IMR-90 (cell line): ENCODE results near the gene SLBP. TPM values are rescaled to one million over a fixed set of nuclear protein-coding genes. Genes with fewer than 3 reads are reported as not detected.

Experiments used
- ATAC-seq: fragments of 200-7000 bp; cut with Tn5 transposase; 2 replicates; pipeline ENCODE4 v1.9.1; 2020; ENCODE audit warnings: low read depth, mild to moderate bottlenecking, moderate library complexity
- BruUV-seq: library from RNA; stranded (reverse); fragments of 400-500 nt; replicated peaks from 2 replicates; lab custom pipeline; 2021; lab: Mats Ljungman, UMichigan
- CTCF ChIA-PET: fragments of 300-600 bp; formaldehyde crosslinking; extraction: SDS; loops from one replicate; lab custom pipeline; 2021; ENCODE audit warnings: antibody characterized with exemption; lab: Yijun Ruan, JAX
- POLR2A ChIA-PET: fragments of 300-600 bp; sonication (Branson Sonifier 250); formaldehyde crosslinking; loops from one replicate; lab custom pipeline; 2022; ENCODE audit warnings: antibody characterized with exemption; ENCODE audit not compliant: unreplicated experiment; lab: Charles Lee
- DNase-seq: peaks from one replicate; pipeline ENCODE4 v3.0.0; 2013
- H2AFZ ChIP-seq: replicated peaks from 2 replicates; pipeline ENCODE3; 2013; ENCODE audit warnings: low read length, mild to moderate bottlenecking; ENCODE audit not compliant: poor library complexity
- H2AK5ac ChIP-seq: 2 replicates; pipeline ENCODE4 v1.6.1; 2013; ENCODE audit warnings: low read depth, low read length, inconsistent platforms
- H2AK9ac ChIP-seq: replicated peaks from 2 replicates; pipeline ENCODE3; 2013; ENCODE audit warnings: mild to moderate bottlenecking, low read depth, low read length, moderate library complexity; ENCODE audit not compliant: poor library complexity
- H2BK120ac ChIP-seq: 2 replicates; pipeline ENCODE4 v1.6.1; 2013; ENCODE audit warnings: low read depth, low read length, inconsistent platforms
- H2BK15ac ChIP-seq: 3 replicates; pipeline ENCODE4 v1.6.1; 2013; ENCODE audit warnings: low read depth, low read length, inconsistent platforms
- H2BK20ac ChIP-seq: 2 replicates; pipeline ENCODE4 v1.6.1; 2013; ENCODE audit warnings: low read depth, mild to moderate bottlenecking, inconsistent platforms, low read length, moderate library complexity
- H2BK5ac ChIP-seq: 2 replicates; pipeline ENCODE4 v1.6.1; 2013; ENCODE audit warnings: mild to moderate bottlenecking, low read depth, low read length, inconsistent platforms; ENCODE audit not compliant: poor library complexity, severe bottlenecking
- H3K14ac ChIP-seq: replicated peaks from 2 replicates; pipeline ENCODE4 v1.6.1; 2013; ENCODE audit warnings: low read depth, low read length, inconsistent platforms
- H3K18ac ChIP-seq: 2 replicates; pipeline ENCODE4 v1.6.1; 2013; ENCODE audit warnings: low read depth, low read length, control low read depth
- H3K23ac ChIP-seq: 2 replicates; pipeline ENCODE4 v1.6.1; 2013; ENCODE audit warnings: low read depth, low read length, inconsistent platforms
- H3K27ac ChIP-seq: 2 replicates; pipeline ENCODE4 v1.5.1; 2013; ENCODE audit warnings: mild to moderate bottlenecking, control low read depth, low read length; ENCODE audit not compliant: insufficient read depth
- H3K27me3 ChIP-seq: 2 replicates; pipeline ENCODE4 v1.6.1; 2013; ENCODE audit warnings: low read length; ENCODE audit not compliant: control insufficient read depth, insufficient read depth
- H3K36me3 ChIP-seq: 2 replicates; pipeline ENCODE4 v1.6.1; 2013; ENCODE audit warnings: low read length, mixed read lengths; ENCODE audit not compliant: control insufficient read depth, insufficient read depth
- H3K4ac ChIP-seq: 2 replicates; pipeline ENCODE4 v1.6.1; 2013; ENCODE audit warnings: low read depth, low read length, inconsistent platforms
- H3K4me1 ChIP-seq: 2 replicates; pipeline ENCODE4 v1.6.1; 2013; ENCODE audit warnings: low read length, mixed read lengths; ENCODE audit not compliant: control insufficient read depth, insufficient read depth
- H3K4me2 ChIP-seq: 2 replicates; pipeline ENCODE4 v1.6.1; 2013; ENCODE audit warnings: low read depth, mild to moderate bottlenecking, control low read depth, low read length, moderate library complexity
- H3K4me3 ChIP-seq: 2 replicates; pipeline ENCODE4 v1.5.1; 2013; ENCODE audit warnings: low read depth, mild to moderate bottlenecking, control low read depth, low read length, moderate library complexity; ENCODE audit not compliant: insufficient read depth
- H3K56ac ChIP-seq: 2 replicates; pipeline ENCODE4 v1.6.1; 2013; ENCODE audit warnings: low read length, inconsistent platforms; ENCODE audit not compliant: insufficient read depth; ENCODE audit errors: extremely low read depth
- H3K79me1 ChIP-seq, 2 experiments: 2 replicates each; pipeline ENCODE4 v1.6.1; 2013; ENCODE audit warnings: low read length in 2 of 2, inconsistent platforms in 1 of 2, low read depth in 1 of 2
- H3K9ac ChIP-seq: 2 replicates; pipeline ENCODE4 v1.6.1; 2013; ENCODE audit warnings: low read depth, low read length, control low read depth
- H3K9me1 ChIP-seq: 2 replicates; pipeline ENCODE4 v1.6.1; 2013; ENCODE audit warnings: low read length, inconsistent platforms; ENCODE audit not compliant: insufficient read depth
- H3K9me3 ChIP-seq: 2 replicates; pipeline ENCODE4 v1.6.1; 2013; ENCODE audit warnings: low read length; ENCODE audit not compliant: control insufficient read depth, insufficient read depth
- H4K20me1 ChIP-seq: 2 replicates; pipeline ENCODE4 v1.6.1; 2013; ENCODE audit warnings: low read length, inconsistent platforms; ENCODE audit not compliant: insufficient read depth
- H4K5ac ChIP-seq: 2 replicates; pipeline ENCODE4 v1.6.1; 2013; ENCODE audit warnings: mild to moderate bottlenecking, low read depth, low read length, control low read depth
- H4K8ac ChIP-seq, 2 experiments: 2 replicates each; pipeline ENCODE4 v1.6.1; 2013; ENCODE audit warnings: low read depth in 2 of 2, low read length in 2 of 2, control low read depth in 1 of 2, inconsistent platforms in 1 of 2
- H4K91ac ChIP-seq: 2 replicates; pipeline ENCODE4 v1.6.1; 2013; ENCODE audit warnings: low read depth, low read length, inconsistent platforms; ENCODE audit not compliant: insufficient read depth
- BHLHE40 ChIP-seq: fragments of 150-350 bp; IDR thresholded peaks from 2 replicates; pipeline ENCODE4 v1.6.1; 2016; ENCODE audit warnings: mild to moderate bottlenecking, low read depth, low read length
- CEBPB ChIP-seq: IDR thresholded peaks from 2 replicates; pipeline ENCODE4 v1.6.1; 2012; ENCODE audit warnings: low read depth, low read length, improper control_type of control experiment
- CHD1 ChIP-seq: IDR thresholded peaks from 2 replicates; pipeline ENCODE4 v1.6.1; 2012; ENCODE audit warnings: low read depth, low read length, improper control_type of control experiment
- FOS ChIP-seq: fragments of 150-350 bp; IDR thresholded peaks from 2 replicates; pipeline ENCODE4 v1.6.1; 2016; ENCODE audit warnings: low read depth, low read length
- MAFK ChIP-seq: IDR thresholded peaks from 2 replicates; pipeline ENCODE4 v1.6.1; 2012; ENCODE audit warnings: low read depth, low read length, improper control_type of control experiment
- MXI1 ChIP-seq: IDR thresholded peaks from 2 replicates; pipeline ENCODE4 v1.6.1; 2012; ENCODE audit warnings: low read depth, mild to moderate bottlenecking, low read length, moderate library complexity, borderline replicate concordance
- NFE2L2 ChIP-seq: fragments of 150-350 bp; IDR thresholded peaks from 2 replicates; pipeline ENCODE4 v1.6.1; 2016; ENCODE audit warnings: low read depth, mild to moderate bottlenecking, low read length
- POLR2A ChIP-seq: IDR thresholded peaks from 2 replicates; pipeline ENCODE4 v1.6.1; 2012; ENCODE audit warnings: mild to moderate bottlenecking, low read depth, low read length
- RCOR1 ChIP-seq: IDR thresholded peaks from 2 replicates; pipeline ENCODE4 v1.6.1; 2012; ENCODE audit warnings: mild to moderate bottlenecking, low read length, improper control_type of control experiment; ENCODE audit not compliant: insufficient replicate concordance
- RFX5 ChIP-seq: IDR thresholded peaks from 2 replicates; pipeline ENCODE4 v1.8.0; 2012; ENCODE audit warnings: low read depth, mild to moderate bottlenecking, low read length, moderate library complexity
- SMC3 ChIP-seq: fragments of 150-350 bp; IDR thresholded peaks from 2 replicates; pipeline ENCODE4 v1.6.1; 2016; ENCODE audit warnings: low read depth, mild to moderate bottlenecking, antibody characterized with exemption, low read length, moderate library complexity
- WGBS, 2 experiments: methylation state at CpG; one replicate each; pipeline versions ENCODE4 v1.1.5 to v1.1.7; 2013; ENCODE audit warnings: missing lambda C conversion rate in 2 of 2; ENCODE audit not compliant: insufficient read length in 1 of 2; ENCODE audit errors: extremely low coverage in 2 of 2; 5-methylcytosine and 5-hydroxymethylcytosine counted together
- dilution Hi-C: fragments of 300-500 bp; cut with HindIII; formaldehyde crosslinking; loops from one replicate; pipeline ENCODE4 v1.14.3; 2018; ENCODE audit warnings: low sequenced_read_pairs; ENCODE audit not compliant: unreplicated experiment
- in situ Hi-C: fragments of 300-500 bp; cut with MboI; formaldehyde crosslinking; loops from 3 replicates; pipeline ENCODE4 v1.14.3; 2019; ENCODE audit warnings: low sequenced_read_pairs, inconsistent platforms, mixed read lengths
- intact Hi-C: fragments of 100-400 bp; cut with micrococcal nuclease; formaldehyde crosslinking; loops from 2 replicates; pipeline ENCODE4 v1.10.0; 2022
- polyA plus RNA-seq, 3 experiments: library from polyadenylated mRNA; depleted of rRNA; stranded (reverse); fragments of >200 nt; gene quantifications; 2 replicates each; pipeline ENCODE4 v1.2.3, GENCODE V29; 2012; ENCODE audit warnings: low replicate concordance in 1 of 3
- total RNA-seq: library from RNA; depleted of rRNA; stranded (reverse); fragments of >200 nt; gene quantifications from 2 replicates; pipeline ENCODE4 v1.2.3, GENCODE V29; 2012
- TF ChIP-seq, protein P1 (sequence below): fragments of 150-350 bp; IDR thresholded peaks from 2 replicates; pipeline ENCODE4 v1.6.1; 2016; ENCODE audit warnings: low read depth, mild to moderate bottlenecking, low read length, moderate library complexity, borderline replicate concordance

SLBP gene
- total and polyA plus RNA-seq, 2 of the 4 experiments (the other 2 are of a cell fraction) = 64.9 to 66.1 TPM

DNA sequence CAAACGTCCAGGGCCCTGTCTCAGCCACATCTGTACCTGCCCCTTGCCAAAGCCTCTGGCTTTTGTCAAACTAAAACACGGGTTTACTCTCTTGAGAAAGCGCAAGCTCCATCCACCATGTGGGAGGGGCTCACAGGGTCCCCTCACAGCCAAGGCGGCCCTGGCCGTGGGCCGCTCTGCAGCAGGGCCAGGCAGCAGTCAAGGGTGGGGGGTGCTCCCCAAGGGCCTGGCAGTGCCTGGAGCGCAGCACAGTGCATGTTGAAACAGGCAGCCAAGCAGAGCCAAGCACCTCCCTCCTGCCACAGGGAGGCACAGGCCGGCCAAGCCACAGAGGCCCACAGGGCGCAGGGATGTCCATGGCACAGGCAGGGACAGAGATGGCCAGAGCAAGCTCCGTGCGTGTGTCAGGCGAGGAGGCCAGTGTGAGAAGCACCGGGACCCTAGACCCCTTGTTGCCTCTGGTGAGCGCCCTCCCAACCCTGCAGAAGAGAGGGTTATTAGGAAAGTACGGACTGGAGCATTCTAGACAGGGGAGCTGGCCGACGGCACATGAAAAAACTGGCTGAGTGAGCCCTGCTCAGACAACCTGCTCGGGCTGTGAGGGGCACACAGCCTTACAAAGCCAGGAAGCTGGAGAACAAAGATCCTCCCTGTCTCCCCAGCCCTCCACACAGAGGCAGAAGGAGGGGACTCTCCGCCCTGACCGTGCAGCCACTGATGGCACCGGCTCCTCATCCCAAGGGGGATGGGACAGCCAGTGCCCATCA lies 67.0 kb downstream of the SLBP start:
- peak; percentile 84 for ATAC-seq
- CTCF ChIA-PET = no interaction called here

More for the DNA sequence above, 67.0 kb downstream of the SLBP start:
- 53% methylated on average over 7 of the region's 21 CpGs; no CpG with 5 or more reads in 1 of the 2 experiments for WGBS, 2 experiments
- H3K56ac ChIP-seq = no peak overlapping the region
- in situ Hi-C loops (loop anchor here (25.0 kb wide), 1 partner anchor 483 kb away; the partner anchor contains the start of gene SPON2), intact Hi-C loops (no loop called here), dilution Hi-C loops (no loop called here)
- no peak overlapping the region for H3K23ac ChIP-seq
- H3K4me1 ChIP-seq = no peaks in the 10 kb centered on the region
- H3K9me3 ChIP-seq = no peaks in the 10 kb centered on the region
- H3K79me1 ChIP-seq = no peaks in the 10 kb centered on the region
- H4K5ac ChIP-seq = no peak overlapping the region
- no peak overlapping the region for H3K14ac ChIP-seq
- TF ChIP-seq CHD1 = no peak
- no peak for TF ChIP-seq NFE2L2
- TF ChIP-seq FOS = no peak
- TF ChIP-seq, protein P1, sequence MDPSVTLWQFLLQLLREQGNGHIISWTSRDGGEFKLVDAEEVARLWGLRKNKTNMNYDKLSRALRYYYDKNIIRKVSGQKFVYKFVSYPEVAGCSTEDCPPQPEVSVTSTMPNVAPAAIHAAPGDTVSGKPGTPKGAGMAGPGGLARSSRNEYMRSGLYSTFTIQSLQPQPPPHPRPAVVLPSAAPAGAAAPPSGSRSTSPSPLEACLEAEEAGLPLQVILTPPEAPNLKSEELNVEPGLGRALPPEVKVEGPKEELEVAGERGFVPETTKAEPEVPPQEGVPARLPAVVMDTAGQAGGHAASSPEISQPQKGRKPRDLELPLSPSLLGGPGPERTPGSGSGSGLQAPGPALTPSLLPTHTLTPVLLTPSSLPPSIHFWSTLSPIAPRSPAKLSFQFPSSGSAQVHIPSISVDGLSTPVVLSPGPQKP = no peak
- no peak for TF ChIP-seq CEBPB
- no peak for TF ChIP-seq RFX5
- no peak for TF ChIP-seq SMC3
- no peak for TF ChIP-seq MAFK
- no peak for TF ChIP-seq POLR2A
- TF ChIP-seq MXI1 = no peak
- TF ChIP-seq BHLHE40 = no peak
- no peak for TF ChIP-seq RCOR1
- H4K20me1 ChIP-seq = no peaks in the 10 kb centered on the region
- POLR2A ChIA-PET = no interaction called here
- no peak overlapping the region for H2BK20ac ChIP-seq
- H3K27me3 ChIP-seq = no peaks in the 10 kb centered on the region
- H3K4me3 ChIP-seq = no peak overlapping the region
- no peak overlapping the region for H3K18ac ChIP-seq
- no peak overlapping the region for H2AK5ac ChIP-seq
- no peak overlapping the region for H2BK5ac ChIP-seq
- no peak overlapping the region for H3K27ac ChIP-seq
- no peak overlapping the region for H2BK15ac ChIP-seq
- H2BK120ac ChIP-seq = no peak overlapping the region
- H3K4me2 ChIP-seq = no peak overlapping the region
- H3K4ac ChIP-seq = no peak overlapping the region
- no peak overlapping the region for H3K9ac ChIP-seq
- H3K9me1 ChIP-seq = no peaks in the 10 kb centered on the region
- BruUV-seq = no TSS peak
- no peak overlapping the region for H4K91ac ChIP-seq
- H3K36me3 ChIP-seq = no peaks in the 10 kb centered on the region
- no peak for DNase-seq
- no peak overlapping the region for H4K8ac ChIP-seq
- peak overlapping the region; percentile 75 for H2AFZ ChIP-seq
- H2AK9ac ChIP-seq = peak overlapping the region; percentile 52
